ENCODE data around the gene ANGPT4. TPM values are rescaled to one million over a fixed set of nuclear protein-coding genes. Genes with fewer than 3 reads are reported as not detected.
A peak's percentile ranks its signal among the peaks of the same experiment; 100 is the strongest.

The ANGPT4 gene
- total and polyA plus RNA-seq, 2 of the 8 experiments (the other 6 are each of a cell fraction or from before 2014, with no cell fraction given): 0.07 to 0.33 TPM

GRCh38 chr20:842547-842940 lies 73.6 kb downstream of the ANGPT4 start:
- Histone ChIP-seq H3K23me2 (ENCODE audit: low read depth, low read length) (peaks cover 24% of the 10 kb centered on the region; the same call in 1 of the 2 replicates), H2BK20ac (ENCODE audit: low read length) (no peak overlapping the region), H2BK15ac (ENCODE audit: low read length) (peak overlapping the region; percentile 92; the same call in 1 of the 2 replicates), H2AFZ (ENCODE audit: low read length) (no peak overlapping the region), H4K5ac (ENCODE audit: insufficient read length, low read depth, low read length) (peak overlapping the region; percentile 25), H3K27me3 (replicated peaks in 1 of 4; ENCODE audit: control insufficient read depth in 3 of 4, extremely low read depth in 1 of 4, insufficient read depth in 3 of 4, low read length in 3 of 4) (peaks cover 2 to 42% (median 35%) of the 10 kb centered on the region in 4 experiments), H3K14ac (ENCODE audit: insufficient read length) (no peak overlapping the region), H2AK5ac (ENCODE audit: low read depth, low read length) (no peak overlapping the region; the same call in 1 of the 2 replicates), H3K4me2 (ENCODE audit: insufficient read depth in 1 of 2, low read depth in 2 of 2, low read length in 2 of 2) (peak overlapping the region; percentile 95 to 96), H2BK120ac (replicated peaks; ENCODE audit: low read depth, low read length) (no peak overlapping the region), H3K4me3 (ENCODE audit: extremely low read depth in 1 of 4, insufficient read depth in 2 of 4, low read depth in 3 of 4, low read length in 4 of 4) (peak overlapping the region; percentile 35 to 82 (median 64)), H4K8ac (ENCODE audit: extremely low read depth, insufficient read depth, low read length) (peak overlapping the region; percentile 78; the same call in 1 of the 2 replicates), H3K4ac (replicated peaks; ENCODE audit: insufficient read length, low read depth, low read length) (no peak overlapping the region), H3K9me3 (ENCODE audit: insufficient read depth in 2 of 2, low read depth in 1 of 2, low read length in 1 of 2) (no peaks in the 10 kb centered on the region), H3K79me2 (ENCODE audit: control insufficient read depth in 1 of 2, insufficient read depth in 2 of 2, low read length in 2 of 2) (no peaks in the 10 kb centered on the region), H3K36me3 (ENCODE audit: control insufficient read depth in 2 of 4, insufficient read depth in 4 of 4, low read length in 3 of 4) (no peaks in the 10 kb centered on the region), H3K27ac (ENCODE audit: low read depth, low read length) (no peak overlapping the region), H3K56ac (replicated peaks; ENCODE audit: insufficient read length, low read depth, low read length) (no peak overlapping the region), H3K4me1 (replicated peaks in 1 of 4; ENCODE audit: control insufficient read depth in 3 of 4, insufficient read depth in 4 of 4, low read length in 3 of 4) (peaks cover 3 to 32% (median 15%) of the 10 kb centered on the region in 4 experiments), H3K18ac (ENCODE audit: extremely low read depth, low read length) (no peak overlapping the region), H4K91ac (replicated peaks; ENCODE audit: insufficient read length, low read length) (no peak overlapping the region), H3K23ac (ENCODE audit: insufficient read length) (no peak overlapping the region), H2BK5ac (ENCODE audit: low read depth, low read length) (no peak overlapping the region), H2BK12ac (ENCODE audit: low read depth, low read length) (no peak overlapping the region), H3K9ac (replicated peaks in 1 of 4; ENCODE audit: extremely low read depth in 1 of 4, low read depth in 3 of 4, low read length in 3 of 4) (no peak overlapping the region), H4K20me1 (replicated peaks in 1 of 2; ENCODE audit: control insufficient read depth in 1 of 2, insufficient read depth in 2 of 2, low read length in 2 of 2) (peaks cover 7 to 19% of the 10 kb centered on the region in 2 experiments), H3K79me1 (ENCODE audit: low read depth, low read length) (no peaks in the 10 kb centered on the region; the same call in 1 of the 2 replicates)
- no peak for FAIRE-seq
- ChIA-PET CTCF (ENCODE audit: partially characterized antibody) (interaction anchor here (0.9 to 2.5 kb wide), 7 partner anchors 9 to 114 kb away, joined by 3 to 13 read pairs (median 5); partner anchors contain the start of gene FAM110A), POLR2A (ENCODE audit: partially characterized antibody) (interaction anchor here (0.9 to 1.6 kb wide), 3 partner anchors 17 to 146 kb away, joined by 3 to 5 read pairs (median 3); no protein-coding TSS in a partner anchor)
- TF ChIP-seq RBBP5 (IDR thresholded peaks at IDR 0.05; ENCODE audit: borderline replicate concordance, low read depth, low read length): 0 out of 2 replicates have a peak, but pooled peaks have one; percentile 11
- peak; percentile 15 for TF ChIP-seq ASH2L (IDR thresholded peaks at IDR 0.05; ENCODE audit: low read length)
- TF ChIP-seq SP2 (IDR thresholded peaks at IDR 0.05; ENCODE audit: low read length): no peak
- DNase-seq (ENCODE audit: low read depth in 1 of 2, low spot score in 2 of 2): no peak
- WGBS, 2 experiments (ENCODE audit: extremely low coverage in 1 of 2, insufficient coverage in 1 of 2, insufficient read length in 1 of 2, insufficient replicate concordance in 2 of 2, low coverage in 1 of 2, low lambda C conversion rate in 2 of 2, missing lambda C conversion rate in 1 of 2): 70% methylated on average over 1 of the region's 2 CpGs; no CpG with 5 or more reads in 1 of the 2 experiments
